ENCODE measurements around the gene DNMT3B.

GRCh38 chr20:32763202-32764004, 1.2 kb downstream of the DNMT3B start:
- TF ChIP-seq, protein P1, sequence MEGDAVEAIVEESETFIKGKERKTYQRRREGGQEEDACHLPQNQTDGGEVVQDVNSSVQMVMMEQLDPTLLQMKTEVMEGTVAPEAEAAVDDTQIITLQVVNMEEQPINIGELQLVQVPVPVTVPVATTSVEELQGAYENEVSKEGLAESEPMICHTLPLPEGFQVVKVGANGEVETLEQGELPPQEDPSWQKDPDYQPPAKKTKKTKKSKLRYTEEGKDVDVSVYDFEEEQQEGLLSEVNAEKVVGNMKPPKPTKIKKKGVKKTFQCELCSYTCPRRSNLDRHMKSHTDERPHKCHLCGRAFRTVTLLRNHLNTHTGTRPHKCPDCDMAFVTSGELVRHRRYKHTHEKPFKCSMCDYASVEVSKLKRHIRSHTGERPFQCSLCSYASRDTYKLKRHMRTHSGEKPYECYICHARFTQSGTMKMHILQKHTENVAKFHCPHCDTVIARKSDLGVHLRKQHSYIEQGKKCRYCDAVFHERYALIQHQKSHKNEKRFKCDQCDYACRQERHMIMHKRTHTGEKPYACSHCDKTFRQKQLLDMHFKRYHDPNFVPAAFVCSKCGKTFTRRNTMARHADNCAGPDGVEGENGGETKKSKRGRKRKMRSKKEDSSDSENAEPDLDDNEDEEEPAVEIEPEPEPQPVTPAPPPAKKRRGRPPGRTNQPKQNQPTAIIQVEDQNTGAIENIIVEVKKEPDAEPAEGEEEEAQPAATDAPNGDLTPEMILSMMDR (IDR thresholded peaks at IDR 0.05): no peak
- TF ChIP-seq EP300 (IDR thresholded peaks at IDR 0.05): no peak
- no peak for TF ChIP-seq POLR2A (IDR thresholded peaks at IDR 0.05)
- no peak for TF ChIP-seq POLR2AphosphoS5 (IDR thresholded peaks at IDR 0.05)
